SW 1271 (cell line): Measurements from ENCODE around the gene TMEM271.

Experiments used
- DNase-seq, 2 experiments: peaks; one replicate each; lab custom pipeline; 2025; lab: John Stamatoyannopoulos, UW

The TMEM271 gene

DNA sequence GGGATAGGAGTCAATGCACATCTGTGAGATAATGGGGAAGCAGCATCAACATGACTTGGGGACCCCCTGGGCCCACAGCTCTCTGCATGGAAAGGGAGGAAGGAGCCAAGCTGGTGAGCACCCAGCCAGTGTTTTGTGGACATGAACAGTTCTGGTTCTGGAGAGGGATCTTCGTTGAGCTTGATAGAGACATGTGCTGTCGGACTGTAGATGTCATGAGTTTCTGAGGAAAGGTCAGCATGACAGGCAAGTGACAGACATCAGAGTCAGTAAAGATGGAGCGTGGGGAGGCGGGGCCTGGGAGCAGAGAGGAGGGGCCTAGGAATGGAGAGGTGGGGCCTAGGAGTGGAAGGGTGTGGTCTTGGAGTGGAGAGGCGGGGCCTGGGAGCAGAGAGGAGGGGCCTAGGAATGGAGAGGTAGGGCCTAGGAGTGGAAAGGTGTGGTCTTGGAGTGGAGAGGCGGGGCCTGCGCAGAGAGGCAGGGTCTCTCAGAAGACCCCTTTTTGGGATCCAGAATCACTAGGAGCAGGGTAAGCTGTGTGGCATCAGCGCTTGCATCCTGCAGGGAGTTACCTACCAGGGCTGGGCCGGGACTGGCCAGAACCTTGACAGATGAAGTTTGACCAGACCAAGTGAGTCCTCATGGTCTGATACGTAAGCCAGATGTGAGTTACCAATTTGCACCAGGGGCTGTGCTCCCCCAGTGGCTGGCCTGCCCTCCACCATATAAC, 43.3 kb downstream of the TMEM271 start:
- DNase-seq = no peak

DNA sequence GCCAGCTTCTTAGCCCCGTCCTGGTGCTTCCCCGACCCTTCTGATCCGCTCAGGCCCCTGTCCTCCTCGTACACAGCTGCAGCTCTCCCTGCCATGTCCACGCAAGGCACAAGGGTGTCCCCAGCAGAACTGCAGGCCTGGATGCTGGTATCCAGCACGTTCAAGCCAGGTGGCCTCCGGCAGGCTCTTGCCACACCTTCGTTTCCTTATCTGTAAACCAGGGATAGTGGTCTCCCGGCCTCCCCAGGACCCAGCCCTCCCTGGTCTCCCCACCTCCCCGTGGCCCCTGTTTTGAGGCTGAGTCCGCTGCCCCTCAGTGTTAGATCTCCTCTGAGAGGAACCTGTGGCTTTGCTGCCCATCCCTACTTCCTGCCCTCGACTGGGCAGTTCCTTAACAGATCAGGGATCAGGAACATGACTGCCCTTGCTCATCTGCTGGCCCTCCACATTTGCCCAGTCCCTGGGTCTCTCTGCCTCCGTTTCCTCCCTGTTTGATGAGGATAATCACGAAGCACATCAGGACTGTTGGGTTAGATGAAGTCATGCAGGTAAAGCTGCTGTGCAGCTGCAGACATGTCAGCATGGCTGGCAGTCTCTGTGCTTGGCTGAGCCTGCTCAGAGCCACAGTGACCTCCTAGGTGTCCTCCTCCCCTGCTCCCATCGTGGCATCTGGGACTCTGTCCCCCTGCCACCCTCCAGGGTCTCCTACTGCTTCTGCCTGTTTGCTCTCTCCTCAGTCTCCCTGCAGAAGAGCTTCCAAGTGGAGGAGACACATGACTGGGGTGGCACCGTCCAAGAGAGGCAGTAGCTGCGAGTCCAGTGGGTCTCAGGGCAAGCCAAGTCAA, 44.2 kb downstream of the TMEM271 start:
- DNase-seq = no peak

DNA sequence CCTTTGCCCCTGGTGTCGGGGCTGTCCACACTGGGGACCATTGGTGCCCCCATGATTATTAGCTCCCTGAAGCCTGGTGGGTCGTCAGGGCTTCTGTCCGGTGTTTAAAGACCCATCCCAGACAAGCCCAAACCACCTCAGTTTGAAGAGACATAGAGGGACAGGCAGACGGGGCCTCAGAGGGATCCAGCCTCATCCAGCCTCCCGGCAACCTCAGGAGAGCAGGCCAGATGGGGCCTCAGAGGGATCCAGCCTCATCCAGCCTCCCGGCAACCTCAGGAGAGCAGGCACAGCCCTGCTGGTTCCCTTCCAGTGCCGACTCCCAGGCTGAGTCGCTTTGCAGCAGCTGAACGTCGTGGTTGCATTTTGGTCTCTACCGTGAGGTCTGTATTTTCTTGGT, 45.0 kb downstream of the TMEM271 start:
- no peak for DNase-seq

DNA sequence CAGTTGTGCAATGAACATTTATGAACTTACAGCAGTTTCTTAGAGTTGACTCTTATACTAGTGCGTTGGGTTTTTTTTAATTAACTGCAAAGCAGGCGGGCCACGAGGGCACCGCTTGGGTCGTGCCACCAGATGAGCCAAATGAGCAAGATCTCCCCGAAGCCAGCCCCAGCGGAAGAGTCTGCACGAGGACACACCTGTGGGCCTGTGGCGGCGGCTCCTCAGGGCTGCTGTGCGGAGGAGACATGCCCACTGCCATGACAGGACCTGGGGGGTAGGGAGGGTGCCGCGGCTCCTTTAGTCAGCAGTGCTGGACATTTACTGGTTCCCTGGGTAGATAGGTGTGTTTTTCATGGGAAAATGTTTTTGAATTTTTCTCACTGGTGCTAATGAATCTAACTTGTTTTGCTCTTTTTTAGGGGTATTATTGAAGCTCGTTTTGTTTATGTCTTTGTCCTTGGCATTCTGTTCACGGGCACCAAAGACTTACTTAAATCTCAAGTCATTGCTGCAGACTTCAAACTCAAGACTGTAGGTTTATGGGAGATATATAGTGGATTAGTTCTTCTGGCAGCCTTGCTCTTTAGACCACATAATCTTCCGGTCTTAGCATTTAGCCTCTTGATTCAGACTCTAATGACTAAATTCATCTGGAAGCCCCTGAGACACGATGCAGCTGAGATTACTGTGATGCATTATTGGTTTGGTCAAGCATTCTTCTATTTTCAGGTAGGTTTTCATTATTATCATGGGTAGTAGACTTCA, 45.9 kb downstream of the TMEM271 start:
- no peak for DNase-seq

DNA sequence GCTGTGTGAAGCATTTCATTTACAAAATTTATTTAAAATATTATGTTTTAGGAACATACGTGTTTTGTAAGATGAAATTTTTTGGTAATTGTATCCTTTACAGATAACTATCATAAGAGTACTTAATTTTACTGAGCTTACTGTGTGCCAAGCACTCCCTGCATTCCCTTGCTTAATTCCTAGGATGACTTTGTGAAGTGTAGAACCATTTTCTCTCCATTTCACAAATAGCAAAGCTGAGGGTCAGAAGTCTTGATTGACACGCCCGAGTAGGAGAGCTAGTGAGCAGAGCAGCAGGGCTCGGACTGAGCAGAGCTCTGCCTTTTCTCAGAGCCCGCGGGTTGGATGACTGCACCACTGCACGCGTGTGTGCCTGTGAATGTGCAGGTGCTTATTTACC, 46.5 kb downstream of the TMEM271 start:
- DNase-seq = no peak

DNA sequence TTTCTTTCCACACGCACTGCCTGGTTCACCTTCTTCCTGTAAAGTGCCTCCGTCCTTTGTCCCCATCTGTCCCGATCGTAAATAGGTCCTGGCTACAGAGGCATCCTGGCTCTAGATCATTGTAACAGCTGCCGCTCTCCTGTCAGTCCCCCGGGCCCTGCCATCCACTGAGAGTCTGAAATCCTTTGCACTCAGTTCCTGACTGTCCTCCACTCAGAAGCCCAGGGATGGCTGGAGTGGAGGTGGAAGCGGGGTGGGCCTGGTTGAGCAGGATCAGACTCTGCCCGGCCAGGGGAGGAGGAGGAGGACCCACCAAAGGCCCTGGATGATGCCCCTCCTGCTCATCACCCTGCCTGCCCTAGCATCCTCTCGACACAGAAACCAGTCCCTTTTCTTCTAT, 47.3 kb downstream of the TMEM271 start:
- no peak for DNase-seq

DNA sequence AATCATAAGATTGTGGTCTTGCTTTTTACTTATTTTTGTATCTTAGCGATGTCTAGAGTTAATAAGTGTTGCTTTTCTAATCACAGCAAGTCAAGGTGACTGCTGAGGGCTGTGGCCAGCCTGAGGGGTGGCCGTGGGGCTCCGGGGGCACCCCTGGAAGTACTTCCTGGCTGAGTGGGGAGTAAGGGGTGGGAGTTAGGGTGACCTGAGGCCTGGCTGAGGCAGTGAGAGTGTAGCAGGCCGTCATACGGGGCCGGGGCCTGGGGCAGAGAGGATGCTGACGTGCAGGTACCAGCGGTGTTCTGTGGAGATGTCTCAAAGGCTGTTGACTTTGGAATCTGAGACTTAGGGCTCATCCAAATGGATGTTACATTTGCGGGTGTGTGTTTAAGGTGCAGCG, 47.8 kb downstream of the TMEM271 start:
- DNase-seq = no peak

DNA sequence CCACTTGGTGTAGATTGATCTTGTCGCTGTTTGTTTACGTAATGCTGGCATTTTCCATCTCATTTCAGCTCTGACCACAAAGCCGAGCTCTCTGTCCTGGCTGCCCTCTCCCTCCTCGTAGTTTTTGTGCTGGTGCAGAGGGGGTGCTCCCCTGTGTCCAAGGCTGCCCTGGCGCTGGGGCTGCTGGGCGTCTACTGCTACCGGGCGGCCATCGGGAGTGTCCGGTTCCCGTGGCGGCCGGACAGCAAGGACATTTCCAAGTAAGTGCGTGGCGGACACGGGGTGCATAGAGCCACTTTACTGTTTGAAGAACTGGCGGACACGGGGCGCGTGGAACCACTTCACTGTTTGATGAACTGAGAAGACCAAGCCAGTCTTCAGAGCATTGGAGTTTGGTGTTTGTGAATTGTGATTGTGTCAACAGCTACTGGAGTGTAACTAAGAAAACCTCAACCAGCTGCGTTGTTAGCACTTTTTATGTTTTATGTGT, 49.1 kb downstream of the TMEM271 start:
- DNase-seq = no peak

DNA sequence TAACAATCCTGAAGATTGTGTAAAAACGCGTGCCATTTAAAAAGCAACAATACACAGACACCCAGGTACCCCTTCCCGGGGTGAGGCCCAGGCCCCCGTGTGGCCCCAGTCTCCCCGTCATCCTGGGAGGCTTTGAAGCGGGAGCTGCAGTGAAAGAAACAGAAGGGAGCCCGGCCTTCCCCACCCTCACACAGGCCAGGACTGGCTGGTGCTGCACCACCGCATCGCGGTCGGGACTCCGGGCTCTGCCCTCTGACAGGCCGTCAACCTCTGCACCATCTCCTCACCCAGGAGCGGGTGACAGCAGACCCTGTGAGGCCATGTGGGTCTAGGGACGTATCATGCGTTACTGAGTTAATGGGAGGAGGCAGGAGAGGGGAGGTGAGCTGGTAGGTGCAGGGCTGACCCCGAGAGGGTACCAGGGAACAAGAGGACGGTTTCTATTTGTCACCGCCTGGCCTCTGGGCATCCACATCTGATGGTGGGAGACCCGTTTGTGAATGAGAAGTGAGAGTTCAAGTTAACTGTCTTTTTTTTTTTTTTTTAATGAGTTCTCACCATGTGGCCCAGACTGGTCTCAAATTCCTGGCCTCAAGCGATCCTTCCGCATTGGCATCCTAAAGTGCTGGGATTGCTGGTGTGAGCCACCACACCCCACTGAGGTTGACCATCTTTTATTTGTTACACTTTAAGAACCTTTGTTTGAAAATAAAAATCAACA, 49.7 kb downstream of the TMEM271 start:
- no peak for DNase-seq

DNA sequence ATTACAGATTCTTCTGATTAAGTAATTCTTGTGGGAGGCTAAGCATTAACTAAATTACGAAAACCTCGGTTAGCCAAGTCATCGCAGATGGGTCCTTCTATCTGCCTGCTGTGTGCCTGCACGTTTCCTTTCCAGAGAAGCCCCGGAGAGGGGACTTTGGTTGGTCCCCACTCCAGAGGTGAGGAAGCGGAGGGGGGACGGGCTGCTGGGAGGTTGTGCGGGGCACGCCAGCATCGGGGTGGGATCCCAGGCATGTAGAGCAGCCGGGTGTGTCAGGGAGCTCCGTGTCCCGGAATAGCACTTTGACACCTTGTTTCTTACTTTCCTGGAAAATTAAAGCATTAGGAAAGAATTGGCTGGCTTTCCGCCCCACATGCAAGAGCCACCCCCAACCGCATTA, 50.4 kb downstream of the TMEM271 start:
- DNase-seq = no peak

DNA sequence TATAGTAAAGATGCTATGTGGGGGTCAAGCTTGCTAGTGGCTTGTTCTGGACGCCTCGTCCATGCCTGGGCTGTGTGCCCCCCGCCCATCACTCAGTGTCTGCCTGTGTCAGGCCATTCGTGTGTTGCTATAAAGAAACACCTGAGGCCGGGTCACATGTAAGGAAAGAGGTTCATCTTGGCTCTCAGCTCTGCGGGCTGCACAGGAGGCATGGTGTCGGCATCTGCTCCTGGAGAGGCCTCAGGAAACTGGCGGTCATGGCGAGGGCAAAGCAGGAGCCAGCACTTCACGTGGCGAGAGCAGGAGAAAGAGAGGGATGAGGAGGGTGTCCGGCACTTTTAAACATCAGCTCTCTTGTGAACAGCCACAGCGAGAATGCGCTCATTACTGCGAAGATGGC, 51.9 kb downstream of the TMEM271 start:
- no peak for DNase-seq
